GM19043 (cell line): ENCODE results near the gene ATXN8OS.
"Not testable (repeated sequence)": the region's sequence is repeated elsewhere in the genome, so short reads cannot be mapped to it uniquely, and the experiment has no call there.

Experiments used
- ATAC-seq: cut with Tn5 transposase; IDR thresholded peaks from one replicate; pipeline ENCODE4 v1.9.1; 2021; ENCODE audit warnings: low read depth; ENCODE audit not compliant: unreplicated experiment

Gene ATXN8OS

GRCh38 chr13:70107498-70108281, at the start of gene ATXN8OS:
ATXN8OS (plus strand) TSS chr13:70107826.
- no peak for ATAC-seq

- no peak for ATAC-seq
These were observed 27.6 kb upstream of the ATXN8OS start for GRCh38 chr13:70080012-70080411.

GRCh38 chr13:70087247-70087646, 20.4 kb upstream of the ATXN8OS start:
- ATAC-seq: no peak

- no peak for ATAC-seq
These were observed 18.7 kb upstream of the ATXN8OS start for GRCh38 chr13:70088926-70089325.

- ATAC-seq: no peak
These were observed 17.4 kb upstream of the ATXN8OS start for GRCh38 chr13:70090036-70090723.

- ATAC-seq: no peak
These were observed 9.0 kb upstream of the ATXN8OS start for GRCh38 chr13:70098669-70099068.

GRCh38 chr13:70104481-70104880, 3.1 kb upstream of the ATXN8OS start:
- no peak for ATAC-seq

- no peak for ATAC-seq
These were observed 515 bp upstream of the ATXN8OS start for GRCh38 chr13:70107125-70107497.

- no peak for ATAC-seq
These were observed 905 bp downstream of the ATXN8OS start, which contains the start of gene KLHL1 for GRCh38 chr13:70108356-70109105. KLHL1 (minus strand) TSS chr13:70108452; CDS start chr13:70107699, 753 bp downstream.

GRCh38 chr13:70117338-70117905, 9.8 kb downstream of the ATXN8OS start:
- ATAC-seq: no peak

GRCh38 chr13:70125693-70126092, 18.1 kb downstream of the ATXN8OS start:
- ATAC-seq: no peak

- no peak for ATAC-seq
These were observed 20.5 kb downstream of the ATXN8OS start for GRCh38 chr13:70128098-70128497.

GRCh38 chr13:70142658-70143057, 35.0 kb downstream of the ATXN8OS start:
- not testable (repeated sequence) for ATAC-seq

GRCh38 chr13:70162141-70162540, 54.5 kb downstream of the ATXN8OS start:
- ATAC-seq: no peak

- ATAC-seq: no peak
These were observed 63.1 kb downstream of the ATXN8OS start for GRCh38 chr13:70170689-70171088.

- no peak for ATAC-seq
These were observed 63.5 kb downstream of the ATXN8OS start for GRCh38 chr13:70171151-70171550.

- no peak for ATAC-seq
These were observed 65.4 kb downstream of the ATXN8OS start for GRCh38 chr13:70172946-70173597.

GRCh38 chr13:70173598-70173959, 66.0 kb downstream of the ATXN8OS start:
- ATAC-seq: no peak

- ATAC-seq: no peak
These were observed 70.7 kb downstream of the ATXN8OS start for GRCh38 chr13:70178346-70178745.
